GM18909 (cell line): ENCODE measurements around the gene MROH8.

Experiments used
- ATAC-seq: cut with Tn5 transposase; IDR thresholded peaks from one replicate; pipeline ENCODE4 v1.9.1; 2021; ENCODE audit warnings: mild to moderate bottlenecking; ENCODE audit not compliant: unreplicated experiment, poor library complexity

Gene MROH8

DNA sequence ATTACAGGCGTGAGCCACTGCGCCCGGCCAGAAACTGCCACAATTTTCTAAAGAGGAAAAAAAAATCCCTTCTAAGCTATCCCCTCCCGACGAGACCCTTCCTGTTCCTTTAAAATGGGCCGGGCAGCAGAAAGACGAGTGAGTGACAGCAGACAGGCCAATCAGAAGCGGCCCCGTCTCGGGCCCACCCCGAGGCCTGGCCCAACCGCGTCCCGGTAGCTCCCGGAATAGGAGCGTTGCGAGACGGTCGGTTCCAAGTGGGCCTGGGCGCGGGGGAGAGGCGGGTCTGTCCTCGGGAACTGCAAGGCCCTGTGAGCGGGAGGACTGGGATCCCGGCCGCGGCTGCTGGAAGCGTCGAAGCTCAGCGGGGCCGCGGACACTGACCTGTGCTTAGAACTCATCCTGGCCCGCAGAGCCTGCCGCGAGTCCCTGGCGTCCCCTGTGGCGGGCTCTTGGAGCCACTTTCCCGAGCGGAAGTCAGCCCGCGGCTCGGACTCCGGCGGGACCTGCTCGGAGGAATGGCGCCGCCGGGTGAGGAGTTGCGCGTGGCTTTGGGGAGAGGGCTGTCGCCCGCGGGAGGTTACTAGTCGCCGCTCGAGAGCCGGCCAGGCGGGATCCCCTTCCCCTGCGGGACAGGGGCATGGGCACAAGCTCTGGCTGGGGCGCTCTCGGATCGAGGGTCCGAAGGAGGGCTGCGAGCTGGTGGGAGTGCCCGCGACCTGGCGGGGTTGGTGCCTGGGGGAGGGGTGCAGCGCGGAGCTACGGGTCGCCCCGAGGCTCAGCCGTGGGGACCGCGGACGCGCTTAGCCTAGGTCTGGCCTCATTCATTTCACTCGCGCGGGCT lies at the start of gene MROH8, which contains the start of gene RPN2:
MROH8 (minus strand) TSS at position 710 of the 844 bp plus-strand sequence.
RPN2 (plus strand) TSS at position 492 of the 844 bp plus-strand sequence; CDS start at position 519, 27 bp downstream.
- ATAC-seq = peak; percentile 93

- no peak for ATAC-seq
Measured at GRCh38 chr20:37228656-37229055, 49.3 kb upstream of the MROH8 start.

DNA sequence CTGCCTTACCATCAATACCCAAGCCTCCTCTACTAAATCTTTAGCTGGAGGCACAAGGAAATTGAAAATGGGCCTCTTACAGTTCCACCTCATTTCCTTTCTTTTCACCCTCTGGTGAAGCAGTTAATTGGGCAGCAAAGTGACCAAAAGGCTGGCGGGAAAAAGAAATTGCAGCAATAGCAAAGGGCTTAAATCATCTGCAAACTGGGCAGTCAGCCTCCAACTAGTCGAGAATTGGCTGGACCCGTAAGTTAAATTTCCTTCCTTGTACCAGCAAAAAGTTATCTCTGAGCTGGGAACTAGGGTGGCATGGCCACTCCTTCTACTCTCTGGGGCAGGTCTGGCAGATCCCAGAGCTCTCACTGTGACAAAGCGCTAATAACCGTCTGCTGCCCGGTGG lies 48.7 kb upstream of the MROH8 start:
- ATAC-seq = no peak

DNA sequence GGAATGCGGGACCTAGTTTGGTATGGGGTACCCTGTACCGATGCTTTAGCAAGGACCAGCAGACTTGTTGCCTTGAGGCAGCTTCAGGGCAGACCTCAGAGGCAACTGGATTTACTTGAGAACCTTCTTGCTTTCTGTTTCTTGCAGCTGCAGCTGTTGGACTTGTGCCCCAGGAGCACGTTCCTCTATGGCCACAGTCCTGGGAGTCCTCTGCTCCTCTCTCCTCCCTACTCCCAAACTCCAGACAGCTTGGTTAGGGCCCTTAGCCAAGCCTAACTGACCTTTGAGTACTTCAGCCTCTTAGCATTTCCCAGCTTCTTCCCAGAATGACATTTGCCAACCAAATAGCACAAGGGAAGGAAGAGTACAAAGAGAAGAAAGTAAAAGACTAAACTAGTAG lies 47.5 kb upstream of the MROH8 start:
- ATAC-seq = no peak

DNA sequence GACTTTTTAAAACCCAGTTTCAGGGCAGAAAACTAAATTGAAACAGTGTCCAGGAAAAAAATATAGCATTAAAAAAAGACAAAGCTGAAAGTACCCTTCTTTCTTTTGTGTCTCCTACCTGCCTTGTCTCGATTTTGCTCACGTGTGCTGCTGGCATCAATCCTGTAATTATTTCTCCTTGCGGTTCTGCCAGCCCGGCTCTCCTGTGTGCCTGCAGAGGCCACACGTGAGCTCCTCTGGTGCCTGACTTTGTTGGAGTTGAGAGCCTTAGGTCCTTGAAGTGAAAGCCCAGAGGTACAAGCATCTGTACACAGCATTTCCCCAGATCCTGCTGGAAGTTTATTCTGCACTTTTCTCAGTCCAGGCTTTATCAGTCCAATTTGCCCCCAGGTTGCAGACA lies 45.8 kb upstream of the MROH8 start:
- ATAC-seq = no peak

GRCh38 chr20:37223053-37223452 lies 43.7 kb upstream of the MROH8 start:
- ATAC-seq = no peak

- no peak for ATAC-seq
Measured at GRCh38 chr20:37222086-37222485, 42.7 kb upstream of the MROH8 start.

DNA sequence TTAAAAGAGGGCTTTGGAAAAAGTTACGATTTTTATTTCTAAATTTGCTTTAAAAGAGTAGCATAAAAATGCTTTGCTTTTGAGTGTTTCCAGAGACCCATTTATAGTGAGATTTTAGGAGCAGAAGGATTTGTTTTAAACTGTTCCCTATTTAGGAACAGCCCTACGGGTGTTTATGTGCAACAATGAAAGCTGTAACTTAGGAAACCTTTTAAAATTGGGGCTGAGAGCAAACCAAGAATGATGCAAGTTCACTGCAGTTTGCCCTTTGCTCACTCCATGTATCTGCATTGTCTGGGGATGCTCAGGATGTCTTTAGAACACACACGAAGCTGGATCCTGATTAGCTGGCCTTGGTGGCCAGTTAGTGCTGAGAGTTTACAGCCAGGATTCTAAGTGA lies 41.4 kb upstream of the MROH8 start:
- ATAC-seq = no peak

DNA sequence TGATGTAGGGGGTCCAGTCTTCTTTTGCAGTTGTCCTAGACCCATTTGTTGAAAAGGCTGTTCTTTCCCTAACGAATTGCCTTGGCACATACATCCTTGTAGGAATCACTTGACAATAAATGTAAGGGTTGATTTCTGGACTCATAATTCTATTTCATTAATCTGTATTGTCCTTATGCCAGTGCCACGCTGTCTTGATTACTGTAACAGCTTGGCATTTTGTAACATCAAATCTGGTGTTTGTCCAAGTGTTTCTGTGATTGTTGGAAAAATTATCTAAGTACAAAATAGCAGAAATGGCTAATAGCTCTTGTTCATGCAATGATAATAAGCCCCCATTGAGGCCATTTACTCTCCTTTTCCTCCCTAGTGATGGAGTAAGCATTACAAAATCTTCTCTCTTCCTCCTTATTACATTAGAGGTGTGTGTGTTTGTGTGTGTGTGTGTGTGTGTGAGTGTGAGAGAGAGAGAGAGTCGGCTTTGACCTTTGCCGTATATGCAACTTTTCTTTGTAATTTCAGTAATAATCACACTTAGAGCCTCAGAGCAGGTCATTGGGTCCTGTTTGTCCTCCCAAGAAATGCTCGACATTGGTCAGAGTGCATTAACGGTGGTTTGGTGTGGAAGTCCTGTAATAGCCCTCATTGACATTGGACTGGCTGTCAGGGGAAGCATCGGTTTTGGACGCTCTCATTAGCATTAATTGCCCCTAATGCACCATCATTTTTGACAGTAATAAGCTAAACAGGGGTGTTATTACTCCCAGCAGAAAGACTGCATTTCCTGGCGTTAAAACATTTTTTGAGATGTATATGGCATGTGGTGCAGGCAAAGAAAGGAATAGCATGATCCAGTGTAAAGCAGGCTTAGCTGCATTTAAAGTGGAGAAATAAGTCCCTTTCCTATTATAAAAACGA lies 40.7 kb upstream of the MROH8 start:
- ATAC-seq = no peak

DNA sequence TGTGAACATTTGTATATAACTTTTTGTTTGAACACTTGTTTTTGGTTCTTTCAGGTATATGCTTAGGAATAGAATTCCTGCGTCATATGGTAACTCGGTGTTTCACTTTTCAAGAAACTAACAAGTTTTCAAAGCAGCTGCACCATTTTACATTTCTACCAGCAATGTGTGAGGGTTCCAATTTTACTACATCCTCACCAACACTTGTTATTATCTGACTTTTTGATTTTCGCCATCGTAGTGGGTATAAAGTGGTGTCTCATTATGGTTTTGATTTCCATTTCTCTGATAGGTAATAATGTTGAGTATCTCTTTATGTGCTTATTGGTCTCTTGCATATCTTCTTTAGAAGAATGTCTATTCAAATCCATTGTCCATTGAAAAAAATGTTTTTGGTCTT lies 39.6 kb upstream of the MROH8 start:
- no peak for ATAC-seq

DNA sequence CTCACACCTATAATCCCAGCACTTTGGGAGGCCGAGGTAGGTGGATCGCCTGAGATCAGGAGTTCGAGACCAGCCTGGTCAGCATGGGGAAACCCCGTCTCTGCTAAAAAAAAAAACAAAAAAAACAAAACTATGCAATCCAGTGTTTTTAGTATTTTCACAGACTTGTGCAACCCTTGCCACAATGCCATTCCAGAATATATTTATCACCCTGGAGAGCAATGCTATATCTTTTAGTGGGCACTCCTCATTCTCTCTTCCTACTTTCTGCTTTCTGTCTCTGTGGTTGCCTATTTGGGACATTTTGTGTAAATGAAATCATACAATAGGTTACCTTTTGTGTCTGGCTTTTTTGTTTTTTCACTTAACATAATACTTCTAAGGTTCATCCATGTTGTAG lies 39.1 kb upstream of the MROH8 start:
- no peak for ATAC-seq

GRCh38 chr20:37209661-37210314 lies 30.4 kb upstream of the MROH8 start:
- no peak for ATAC-seq

DNA sequence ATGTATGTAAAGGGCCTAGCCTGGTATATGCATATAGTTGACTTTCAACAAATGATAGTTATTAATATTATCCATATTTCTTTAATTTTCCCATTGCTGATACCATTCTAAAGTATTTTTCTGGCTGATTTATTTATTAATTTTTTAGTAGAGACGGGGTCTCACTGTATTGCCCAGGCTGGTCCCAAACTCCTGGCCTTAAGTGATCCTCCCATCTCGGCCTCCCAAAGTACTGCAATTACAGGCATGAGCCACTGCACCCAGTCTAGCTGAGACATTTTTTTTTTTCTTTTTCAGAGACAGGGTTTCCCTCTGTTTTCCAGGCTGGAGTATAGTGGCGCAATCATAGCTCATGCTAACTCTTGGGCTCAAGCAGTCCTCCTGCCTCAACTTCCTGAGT lies 29.8 kb upstream of the MROH8 start:
- ATAC-seq = no peak

GRCh38 chr20:37207171-37207570 lies 27.8 kb upstream of the MROH8 start:
- no peak for ATAC-seq

GRCh38 chr20:37205794-37206193 lies 26.4 kb upstream of the MROH8 start:
- ATAC-seq = no peak

GRCh38 chr20:37205130-37205529 lies 25.8 kb upstream of the MROH8 start:
- ATAC-seq = no peak

GRCh38 chr20:37204056-37204455 lies 24.7 kb upstream of the MROH8 start:
- no peak for ATAC-seq

DNA sequence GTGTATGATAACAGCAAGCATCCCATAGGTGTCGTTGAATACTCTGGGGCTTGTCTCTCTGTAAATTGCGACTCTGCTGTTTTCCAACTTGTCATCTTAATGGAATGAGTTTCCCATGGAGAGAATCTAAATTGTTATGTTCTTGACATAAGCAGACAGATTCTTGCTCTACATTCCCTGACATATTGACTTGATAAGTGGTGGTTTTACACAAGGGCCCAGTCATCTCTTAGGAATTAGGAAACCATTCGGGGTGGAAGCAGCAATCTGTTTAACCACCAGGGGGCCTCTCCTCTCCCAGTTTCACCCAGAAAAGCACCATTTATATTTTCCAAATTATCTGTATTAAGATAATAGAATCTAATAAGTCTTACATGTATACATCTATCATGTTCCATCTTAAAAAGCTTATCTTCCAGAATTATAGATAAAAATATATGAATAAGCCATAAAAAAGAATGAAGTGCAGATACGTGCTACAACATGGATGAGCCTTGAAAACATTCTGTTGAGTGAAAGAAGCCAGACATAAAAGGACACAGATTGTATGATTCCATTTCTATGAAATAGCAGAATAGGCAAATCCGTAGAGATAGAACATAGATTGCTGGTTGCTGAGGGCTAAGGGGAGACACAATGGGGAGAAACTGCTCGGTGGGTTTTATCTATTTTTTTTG lies 23.1 kb upstream of the MROH8 start:
- ATAC-seq = no peak

- no peak for ATAC-seq
Measured at GRCh38 chr20:37201827-37202162, 22.4 kb upstream of the MROH8 start.
